Measurements from ENCODE around the gene RALGAPB. TPM values are rescaled to one million over a fixed set of nuclear protein-coding genes. Genes with fewer than 3 reads are reported as not detected.

Gene RALGAPB
- total RNA-seq, 1 experiment from 2014 or later = 24.0 TPM

DNA sequence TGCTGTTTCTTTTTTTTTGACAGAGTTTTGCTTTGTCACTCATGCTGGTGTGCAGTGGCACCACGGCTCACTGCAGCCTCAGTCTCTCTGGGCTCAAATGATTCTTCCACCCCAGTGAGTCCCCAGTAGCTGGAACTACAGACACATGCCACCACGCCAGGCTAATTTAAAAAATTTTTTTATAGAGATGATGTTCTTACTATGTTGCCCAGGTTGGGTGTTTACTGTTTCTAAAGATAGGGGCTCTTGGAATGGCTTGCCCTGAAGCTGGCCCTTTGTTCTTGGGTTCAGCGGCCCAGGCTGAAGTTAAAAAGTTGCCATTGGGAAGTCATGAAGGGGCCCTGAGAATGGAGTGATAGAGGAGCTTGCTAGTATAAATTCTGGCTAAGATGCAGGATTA, 16.5 kb downstream of the RALGAPB start:
- TF ChIP-seq SRF (IDR thresholded peaks at IDR 0.05; ENCODE audit: low read depth) = no peak
- TF ChIP-seq POLR2A (IDR thresholded peaks at IDR 0.05; ENCODE audit: borderline replicate concordance, extremely low read depth, insufficient read depth, insufficient read length) = no peak
- TF ChIP-seq CBX3 (IDR thresholded peaks at IDR 0.05; ENCODE audit: low read depth) = no peak
- no peak for TF ChIP-seq TCF7L2 (IDR thresholded peaks at IDR 0.05; ENCODE audit: borderline replicate concordance, extremely low read depth, insufficient read depth, insufficient read length)
- no peak for TF ChIP-seq ZFX (IDR thresholded peaks at IDR 0.05)
- no peak for TF ChIP-seq ELF1 (IDR thresholded peaks at IDR 0.05; ENCODE audit: borderline replicate concordance, low read depth)
- TF ChIP-seq JUND (IDR thresholded peaks at IDR 0.05) = no peak
- no peak for TF ChIP-seq POLR2AphosphoS5 (IDR thresholded peaks at IDR 0.05; ENCODE audit: low read depth, low read length)
- TF ChIP-seq CEBPB (IDR thresholded peaks at IDR 0.05; ENCODE audit: low read depth) = no peak
- TF ChIP-seq YY1 (IDR thresholded peaks at IDR 0.05; ENCODE audit: extremely low read depth, insufficient replicate concordance, low read depth, low read length) = no peak
- TF ChIP-seq, protein P1, sequence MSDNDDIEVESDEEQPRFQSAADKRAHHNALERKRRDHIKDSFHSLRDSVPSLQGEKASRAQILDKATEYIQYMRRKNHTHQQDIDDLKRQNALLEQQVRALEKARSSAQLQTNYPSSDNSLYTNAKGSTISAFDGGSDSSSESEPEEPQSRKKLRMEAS (IDR thresholded peaks at IDR 0.05) = no peak
- TF ChIP-seq EZH2phosphoT487 (IDR thresholded peaks at IDR 0.05; ENCODE audit: borderline replicate concordance) = no peak
- TF ChIP-seq, protein P2, sequence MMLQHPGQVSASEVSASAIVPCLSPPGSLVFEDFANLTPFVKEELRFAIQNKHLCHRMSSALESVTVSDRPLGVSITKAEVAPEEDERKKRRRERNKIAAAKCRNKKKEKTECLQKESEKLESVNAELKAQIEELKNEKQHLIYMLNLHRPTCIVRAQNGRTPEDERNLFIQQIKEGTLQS (IDR thresholded peaks at IDR 0.05) = no peak
- no peak for TF ChIP-seq RAD21 (IDR thresholded peaks at IDR 0.05; ENCODE audit: low read depth)
- ATAC-seq (no peak), DNase-seq (ENCODE audit: low read depth, low spot score) (no peak)
- H4K20me1 ChIP-seq (ENCODE audit: insufficient read depth) = no peaks in the 10 kb centered on the region
- POLR2A ChIA-PET = no interaction called here
- peaks cover 30% of the 10 kb centered on the region for H3K79me2 ChIP-seq (ENCODE audit: insufficient read depth, low read length)
- no peak overlapping the region for H3K27ac ChIP-seq (ENCODE audit: low read depth, low read length)
- CTCF ChIA-PET = no interaction called here
- H3K27me3 ChIP-seq (ENCODE audit: insufficient read depth, low read length) = no peaks in the 10 kb centered on the region
- intact Hi-C loops (cut with micrococcal nuclease) = no loop called here
- RAD21 ChIA-PET (ENCODE audit: low non-redundant PET in 1 of 2, low total read pairs in 2 of 2, uncharacterized antibody in 2 of 2, unreplicated experiment in 2 of 2) = no interaction called here
- peaks cover 10 to 26% of the 10 kb centered on the region in 2 experiments; a peak in 2 of 4 replicates for H3K36me3 ChIP-seq (ENCODE audit: control insufficient read depth in 1 of 2, insufficient read depth in 2 of 2, low read length in 2 of 2)
- H2AFZ ChIP-seq (ENCODE audit: low read depth, low read length, poor library complexity, severe bottlenecking) = no peak overlapping the region
- H3K9me2 ChIP-seq (ENCODE audit: insufficient read depth) = no peaks in the 10 kb centered on the region
- no peak overlapping the region for H3K4me3 ChIP-seq (replicated peaks in 1 of 2; ENCODE audit: low read depth in 1 of 2, low read length in 2 of 2)
- H3K9me3 ChIP-seq (ENCODE audit: control insufficient read depth in 1 of 2, insufficient read depth in 1 of 2, low read depth in 1 of 2, low read length in 2 of 2) = no peaks in the 10 kb centered on the region
- BruUV-seq (replicated peaks) = no TSS peak
- no peak overlapping the region for H3K9ac ChIP-seq (ENCODE audit: low read length)
- H3K4me2 ChIP-seq (ENCODE audit: low read length) = no peak overlapping the region
- peaks cover 0 to 6% of the 10 kb centered on the region in 2 experiments; a peak in 2 of 4 replicates for H3K4me1 ChIP-seq (ENCODE audit: control insufficient read depth in 1 of 2, insufficient read depth in 2 of 2, low read length in 2 of 2)

All from HCT116 (cell line).